ENCODE data around the gene MTX1.

GRCh38 chr1:155253208-155253607 lies 44.7 kb downstream of the MTX1 start:
- TF ChIP-seq EZH2 (IDR thresholded peaks at IDR 0.05; ENCODE audit: insufficient read depth, poor library complexity, severe bottlenecking): no peak
- no peak for TF ChIP-seq EZH2phosphoT487 (IDR thresholded peaks at IDR 0.05; ENCODE audit: insufficient read depth, low read depth)

All from GM23248 (cell line).